GM21576 (cell line): ENCODE data around the gene KLHDC8A.
A peak's percentile ranks its signal among the peaks of the same experiment; 100 is the strongest.

Experiments
- ATAC-seq: cut with Tn5 transposase; IDR thresholded peaks from one replicate; pipeline ENCODE4 v1.9.1; 2021; ENCODE audit warnings: mild to moderate bottlenecking, moderate library complexity; ENCODE audit not compliant: unreplicated experiment

The KLHDC8A gene

GRCh38 chr1:205319081-205320018 is 37.4 kb downstream of the KLHDC8A start:
- no peak for ATAC-seq

DNA sequence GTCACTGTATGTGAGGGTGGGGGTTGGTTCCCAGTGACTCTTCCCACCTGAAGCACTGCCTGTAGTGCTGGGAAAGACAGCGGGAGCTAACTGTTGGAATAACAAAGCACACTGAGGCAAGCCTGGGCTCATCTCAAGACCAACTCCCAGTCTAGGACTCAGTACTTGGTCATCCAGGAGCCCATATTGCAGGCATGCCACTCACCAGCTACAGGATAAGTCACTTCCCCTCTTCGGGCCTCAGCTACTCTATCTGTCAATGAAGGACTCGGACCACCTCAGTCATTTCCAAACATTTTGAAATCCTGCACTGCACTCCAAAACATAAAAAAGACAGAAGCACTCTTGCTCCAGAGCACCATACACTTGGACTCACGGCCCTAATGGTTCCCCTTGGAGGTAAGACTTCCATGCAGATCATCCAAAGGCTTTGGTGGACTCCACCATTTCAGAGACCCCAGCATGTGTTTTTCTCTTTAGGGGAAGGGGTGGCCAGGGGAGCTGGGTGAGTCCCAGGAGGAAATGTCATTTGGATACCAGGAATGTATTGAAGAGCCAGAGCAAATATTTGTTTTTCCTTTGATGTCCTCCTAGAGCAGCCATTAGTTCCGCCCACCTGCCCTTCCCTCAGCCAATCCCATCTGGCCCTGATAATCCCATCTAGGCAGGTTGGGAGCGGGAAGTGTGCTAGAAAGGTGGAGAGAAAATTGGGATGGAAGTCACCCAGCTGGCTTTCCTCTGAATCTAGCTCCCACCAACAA is 38.3 kb downstream of the KLHDC8A start:
- no peak for ATAC-seq

- no peak for ATAC-seq
Observed at GRCh38 chr1:205317311-205317917, 39.3 kb downstream of the KLHDC8A start.

DNA sequence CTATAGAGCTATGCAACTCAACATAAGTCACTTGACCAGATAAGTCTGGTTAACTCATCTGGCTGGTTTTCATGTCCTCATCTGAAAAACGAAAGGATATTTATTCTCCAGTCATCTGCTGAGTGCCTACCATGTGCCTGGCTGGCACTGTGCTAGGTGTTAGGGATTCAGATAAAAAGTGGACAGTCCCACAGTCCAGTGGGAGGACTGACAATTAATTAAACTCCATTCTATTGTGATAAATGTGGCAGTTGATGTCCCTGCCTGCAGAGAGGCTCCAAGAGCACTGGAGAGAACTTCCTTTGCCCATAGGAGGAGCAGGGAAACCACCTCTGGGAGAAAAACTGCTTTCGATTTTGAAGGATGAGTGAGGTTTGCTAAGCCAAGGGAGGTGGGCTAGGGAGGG is 40.6 kb downstream of the KLHDC8A start:
- no peak for ATAC-seq

DNA sequence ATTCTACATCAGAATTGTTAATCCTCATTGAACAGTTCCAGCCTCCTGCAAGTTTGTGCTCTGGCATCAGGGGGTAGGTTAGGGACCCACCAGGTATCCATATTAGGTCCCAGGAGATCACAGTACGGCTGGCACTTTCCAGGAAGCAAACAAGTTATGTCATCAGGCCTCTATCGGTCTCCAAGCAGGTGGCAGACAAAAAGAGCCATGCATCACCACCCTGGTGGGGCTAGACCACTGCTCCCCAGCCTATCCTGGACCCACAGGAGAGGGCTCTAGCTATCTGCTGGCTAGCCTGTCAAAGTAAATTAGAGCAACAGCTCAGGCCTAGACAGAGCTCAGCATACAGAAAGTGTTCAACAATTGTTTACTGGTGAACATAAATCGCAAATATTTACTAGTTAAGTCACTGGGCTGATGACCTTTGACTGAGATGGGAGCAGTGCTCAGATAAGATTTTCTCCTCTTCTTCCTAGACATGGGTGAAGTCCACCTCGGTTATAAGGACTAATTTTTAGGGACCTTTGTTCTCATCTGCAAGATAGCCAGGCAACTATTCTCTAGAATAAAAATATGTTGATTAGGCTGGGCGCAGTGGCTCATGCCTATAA is 41.6 kb downstream of the KLHDC8A start:
- ATAC-seq = no peak

GRCh38 chr1:205313563-205314308 is 43.0 kb downstream of the KLHDC8A start:
- ATAC-seq = peak; percentile 45

DNA sequence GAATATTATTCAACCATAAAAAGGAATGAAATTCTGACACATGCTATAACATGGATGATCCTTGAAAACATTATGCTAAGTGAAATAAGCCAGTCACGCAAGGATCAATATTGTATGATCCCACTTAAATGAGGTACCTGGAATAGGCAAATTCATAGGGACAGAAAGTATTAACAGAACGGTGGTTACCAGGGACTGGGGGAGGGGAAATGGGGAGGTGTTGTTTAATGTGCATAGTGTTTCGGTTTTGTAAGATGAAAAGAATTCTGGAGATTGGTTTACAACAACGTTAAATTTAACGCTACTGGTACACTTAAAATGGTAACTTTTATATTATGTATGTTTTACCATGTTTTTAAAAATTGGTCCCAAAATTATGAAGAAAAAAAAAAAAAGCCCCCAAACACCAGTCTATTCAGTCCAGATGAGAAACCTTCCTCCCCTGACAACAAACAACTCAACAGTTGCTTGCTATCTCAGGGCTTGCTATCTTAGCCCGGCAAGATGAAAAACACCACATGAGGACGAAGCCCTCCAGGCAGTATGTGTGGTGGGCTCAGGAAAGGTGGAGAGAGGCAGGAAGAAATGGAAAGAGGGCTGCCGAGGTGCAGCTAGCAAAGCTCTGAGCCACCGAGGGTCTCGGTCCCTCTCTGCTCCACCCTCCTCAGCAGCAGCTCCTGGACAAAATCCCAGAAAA is 43.7 kb downstream of the KLHDC8A start:
- no peak for ATAC-seq

DNA sequence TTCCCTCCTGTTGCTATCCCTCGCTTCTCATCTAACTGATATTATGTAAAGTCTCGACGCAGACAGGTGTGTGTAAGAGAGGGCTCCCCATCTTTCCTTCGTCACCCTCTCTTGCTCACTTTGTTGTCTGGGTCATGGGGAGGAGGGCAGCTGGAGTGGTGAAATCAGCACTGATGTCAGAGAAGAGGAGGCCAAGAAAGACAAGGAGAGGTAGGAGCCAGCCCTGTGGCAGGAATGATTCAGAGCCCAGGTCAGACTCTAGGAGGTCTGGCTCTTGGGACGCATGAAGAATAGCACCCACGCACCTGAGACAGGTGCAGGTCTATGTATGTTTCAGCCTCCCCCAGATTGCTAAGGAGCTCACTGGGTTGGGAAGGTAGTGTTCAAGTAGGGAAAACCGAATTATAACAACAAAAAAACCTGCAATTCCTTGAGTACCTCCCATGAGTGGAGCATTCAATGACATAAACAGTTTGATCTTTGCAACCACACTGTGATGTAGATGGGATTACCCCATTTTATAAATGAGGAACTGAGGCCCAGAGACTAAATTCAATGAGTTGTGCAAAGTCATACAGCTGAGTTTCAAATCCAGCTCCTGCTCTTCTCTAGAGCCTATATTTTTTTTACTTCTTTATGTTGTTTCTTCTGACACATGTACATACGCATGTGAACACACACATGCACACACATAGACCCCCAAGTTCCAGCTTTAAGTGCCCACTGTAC is 45.6 kb downstream of the KLHDC8A start:
- no peak for ATAC-seq

DNA sequence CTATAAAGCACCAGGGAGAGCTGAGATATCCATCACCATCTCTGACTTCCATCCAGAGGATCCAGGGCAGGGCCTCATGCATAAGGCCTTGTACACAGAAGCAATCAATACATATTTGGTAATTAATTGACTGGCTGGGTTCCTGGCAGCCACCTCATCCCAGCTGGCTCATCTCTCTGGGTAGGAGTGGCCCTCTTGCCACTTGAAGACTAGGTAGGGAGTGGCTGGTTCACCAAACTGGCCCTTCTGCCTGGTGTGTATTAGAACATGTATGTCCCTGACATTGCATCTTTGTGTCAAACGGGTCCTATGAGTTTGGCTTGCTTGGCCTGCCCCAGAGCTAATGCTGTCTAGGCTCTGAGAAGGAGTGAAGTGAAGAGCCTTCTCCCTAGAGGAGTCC is 47.0 kb downstream of the KLHDC8A start:
- ATAC-seq = no peak

- ATAC-seq = no peak
Observed at GRCh38 chr1:205306929-205307566, 49.7 kb downstream of the KLHDC8A start.

GRCh38 chr1:205304695-205305070 is 52.0 kb downstream of the KLHDC8A start:
- no peak for ATAC-seq

GRCh38 chr1:205304046-205304694 is 52.6 kb downstream of the KLHDC8A start:
- ATAC-seq = no peak

DNA sequence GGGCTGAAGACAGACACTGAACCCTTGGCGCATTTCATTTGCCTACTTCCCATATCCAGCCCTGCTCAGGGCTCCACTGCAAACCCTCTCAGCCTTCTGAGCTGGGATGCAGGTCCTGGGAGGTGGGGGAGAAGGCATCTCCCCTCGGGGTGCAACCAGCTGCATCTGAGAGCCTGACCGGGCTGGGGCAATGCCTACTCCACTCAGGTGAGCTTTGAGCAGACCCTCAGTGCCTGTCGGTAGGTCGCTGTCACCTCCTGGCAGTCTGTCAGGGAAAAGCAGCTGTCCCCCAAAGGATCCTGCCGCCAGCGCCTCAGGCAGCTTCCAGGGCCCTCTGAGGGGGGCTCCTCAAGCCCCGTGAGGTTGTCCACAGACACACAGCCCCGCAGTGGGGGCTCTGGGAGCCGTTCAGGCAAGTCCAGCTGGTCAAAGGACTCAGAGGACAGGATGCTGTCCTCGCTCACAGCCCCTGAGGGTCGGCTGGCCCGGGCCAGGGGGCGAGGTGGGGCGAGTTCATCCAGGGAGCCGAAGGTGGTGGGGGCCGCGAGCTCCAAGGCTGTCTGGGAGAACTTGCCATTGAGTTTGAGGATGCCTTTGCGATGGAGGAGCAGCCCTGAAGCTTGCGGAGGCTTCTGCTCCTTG is 53.4 kb downstream of the KLHDC8A start:
- ATAC-seq = no peak

GRCh38 chr1:205301842-205302588 is 54.7 kb downstream of the KLHDC8A start:
- no peak for ATAC-seq

DNA sequence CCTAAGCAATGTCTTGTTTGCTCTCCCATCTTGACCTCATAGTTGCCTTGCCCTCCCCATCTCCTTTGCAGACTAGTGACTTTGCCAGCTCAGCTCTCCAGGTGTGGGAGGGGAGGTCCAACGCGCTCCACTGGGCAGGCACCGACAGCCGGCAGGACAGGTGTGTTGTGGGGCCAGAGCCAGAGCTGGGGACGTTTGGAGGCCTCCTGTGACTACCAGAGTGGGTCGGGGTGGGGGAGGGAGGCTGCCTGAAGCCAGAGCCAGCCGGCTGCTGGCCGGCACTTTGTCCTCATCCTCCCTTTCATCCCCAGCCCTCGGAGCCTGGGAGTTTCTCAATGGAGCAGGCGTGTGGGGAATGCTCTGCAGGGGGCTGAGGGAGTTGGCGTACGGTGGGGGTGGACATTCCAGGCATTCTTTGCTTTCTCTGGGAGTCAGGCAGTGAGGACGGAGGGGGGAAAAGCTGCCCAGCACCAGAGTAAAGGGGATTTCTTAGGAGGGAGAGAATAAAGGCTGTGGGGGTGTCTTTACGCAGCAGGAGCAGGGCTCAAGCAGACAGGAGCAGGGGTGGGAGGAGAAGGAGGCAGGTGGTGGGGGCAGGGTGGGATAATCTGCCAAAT is 55.4 kb downstream of the KLHDC8A start:
- ATAC-seq = no peak

- ATAC-seq = no peak
Observed at GRCh38 chr1:205300149-205300548, 56.6 kb downstream of the KLHDC8A start.
